Transverse colon (tissue), 4 donors: ENCODE measurements around the gene ATP2A1. TPM values are rescaled to one million over a fixed set of nuclear protein-coding genes. Genes with fewer than 3 reads are reported as not detected.

ENCODE experiments used
- DNase-seq: peaks from one replicate; pipeline ENCODE4 v3.0.0-alpha.2; 2019
- H3K27ac ChIP-seq, 4 donors: fragments of 200-600 bp; sonication (generic); 2 replicates each; pipeline ENCODE4 v1.5.1; 2016 to 2018; ENCODE audit warnings: inconsistent platforms in 4 of 4
- H3K27me3 ChIP-seq: fragments of 200-600 bp; sonication (generic); 2 replicates; pipeline ENCODE4 v1.5.1; 2017; ENCODE audit warnings: inconsistent platforms
- H3K36me3 ChIP-seq, 4 donors: fragments of 200-600 bp; sonication (generic); 2 replicates each; pipeline ENCODE4 v1.5.1; 2017 to 2019; ENCODE audit warnings: inconsistent platforms in 4 of 4
- H3K4me1 ChIP-seq, 4 donors: fragments of 200-600 bp; sonication (generic); 2 replicates each; pipeline ENCODE4 v1.5.1; 2017 to 2020; ENCODE audit warnings: inconsistent platforms in 4 of 4
- H3K4me3 ChIP-seq, 4 donors: fragments of 200-600 bp; sonication (generic); 1 replicate in 1 of 4; 2 replicates in 3 of 4; pipeline versions ENCODE4 v1.5.1 to v1.6.1; 2017 to 2019; ENCODE audit warnings: inconsistent platforms in 4 of 4
- H3K9me3 ChIP-seq, 2 donors: fragments of 200-600 bp; sonication (generic); 2 replicates each; pipeline ENCODE4 v1.5.1; 2017 to 2019; ENCODE audit warnings: inconsistent platforms in 2 of 2
- EP300 ChIP-seq: sonication (generic); formaldehyde crosslinking; IDR thresholded peaks from one replicate; pipeline ENCODE4 v1.6.1; 2017; ENCODE audit warnings: antibody characterized with exemption, low read depth
- POLR2A ChIP-seq: fragments of 450-650 bp; IDR thresholded peaks from one replicate; pipeline ENCODE4 v1.6.1; 2016; ENCODE audit warnings: antibody characterized with exemption, mild to moderate bottlenecking, moderate library complexity
- POLR2AphosphoS5 ChIP-seq, 3 donors: sonication (generic); formaldehyde crosslinking; IDR thresholded peaks; one replicate each; pipeline ENCODE4 v1.6.1; 2016; ENCODE audit warnings: antibody characterized with exemption in 3 of 3
- WGBS, 2 donors: methylation state at CpG; one replicate each; pipeline ENCODE4 v1.1.5; 2018; ENCODE audit warnings: low coverage in 1 of 2; 5-methylcytosine and 5-hydroxymethylcytosine counted together
- in situ Hi-C, 4 donors: fragments of 200-750 bp; cut with MboI; loops; one replicate each; pipeline versions ENCODE4 v1.15.0 to v1.15.1; 2017; ENCODE audit warnings: low sequenced_read_pairs in 3 of 4, low pct_ligation_motif_present in 1 of 4, low pct_unique_long_range_greater_than_20kb in 1 of 4
- intact Hi-C: fragments of 100-400 bp; cut with DNase I; formaldehyde crosslinking; loops from one replicate; pipeline ENCODE4 v1.15.1; 2023; ENCODE audit warnings: low total_unique reads
- total RNA-seq, 4 donors: library from RNA; depleted of rRNA; stranded (reverse); fragments of >200 nt; gene quantifications; one replicate each; pipeline ENCODE4 v1.1.0, GENCODE V29; 2016
- TF ChIP-seq, protein P1 (sequence below), 5 experiments: fragments of 200-600 bp in 3 of 5; fragments of 450-650 bp in 2 of 5; sonication (generic) in 3 of 5; IDR thresholded peaks; 1 replicate in 2 of 5; 2 replicates in 3 of 5; pipeline ENCODE4 v1.5.1; 2016 to 2017; ENCODE audit warnings: antibody characterized with exemption in 5 of 5, inconsistent platforms in 3 of 5, mild to moderate bottlenecking in 2 of 5, moderate library complexity in 1 of 5

Gene ATP2A1
- total RNA-seq, 4 donors from 2014 or later, result 1.1 to 3.2 (median 1.4) TPM; not detected in 1

DNA sequence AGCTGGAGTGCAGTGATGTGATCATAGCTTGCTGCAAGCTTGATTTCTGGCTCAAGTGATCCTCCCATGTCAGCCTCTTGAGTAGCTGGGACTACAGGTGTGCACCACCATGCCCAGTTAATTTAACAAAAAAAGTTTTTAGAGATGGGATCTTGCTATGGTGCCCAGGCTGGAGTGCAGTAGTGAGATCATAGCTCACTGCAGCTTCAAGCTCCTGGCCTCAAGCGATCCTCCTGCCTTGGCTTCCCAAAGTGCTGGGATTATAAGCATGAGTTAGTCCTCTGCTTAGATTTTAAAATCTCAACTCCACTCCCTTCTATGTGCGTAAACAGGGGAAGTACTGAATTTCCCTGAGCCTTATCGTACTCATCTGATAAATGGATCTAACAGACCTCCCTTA is 40.4 kb downstream of the ATP2A1 start:
- intact Hi-C loops, result no loop called here
- TF ChIP-seq, protein P1, sequence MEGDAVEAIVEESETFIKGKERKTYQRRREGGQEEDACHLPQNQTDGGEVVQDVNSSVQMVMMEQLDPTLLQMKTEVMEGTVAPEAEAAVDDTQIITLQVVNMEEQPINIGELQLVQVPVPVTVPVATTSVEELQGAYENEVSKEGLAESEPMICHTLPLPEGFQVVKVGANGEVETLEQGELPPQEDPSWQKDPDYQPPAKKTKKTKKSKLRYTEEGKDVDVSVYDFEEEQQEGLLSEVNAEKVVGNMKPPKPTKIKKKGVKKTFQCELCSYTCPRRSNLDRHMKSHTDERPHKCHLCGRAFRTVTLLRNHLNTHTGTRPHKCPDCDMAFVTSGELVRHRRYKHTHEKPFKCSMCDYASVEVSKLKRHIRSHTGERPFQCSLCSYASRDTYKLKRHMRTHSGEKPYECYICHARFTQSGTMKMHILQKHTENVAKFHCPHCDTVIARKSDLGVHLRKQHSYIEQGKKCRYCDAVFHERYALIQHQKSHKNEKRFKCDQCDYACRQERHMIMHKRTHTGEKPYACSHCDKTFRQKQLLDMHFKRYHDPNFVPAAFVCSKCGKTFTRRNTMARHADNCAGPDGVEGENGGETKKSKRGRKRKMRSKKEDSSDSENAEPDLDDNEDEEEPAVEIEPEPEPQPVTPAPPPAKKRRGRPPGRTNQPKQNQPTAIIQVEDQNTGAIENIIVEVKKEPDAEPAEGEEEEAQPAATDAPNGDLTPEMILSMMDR (IDR thresholded peaks at IDR 0.05), result no peak
- TF ChIP-seq POLR2AphosphoS5 (IDR thresholded peaks at IDR 0.05) (no peak), EP300 (no peak), POLR2A (no peak)
- H3K4me1 ChIP-seq, result peaks cover 0 to 12% (median 5%) of the 10 kb centered on the region in 4 donors
- H3K27ac ChIP-seq, result no peak overlapping the region
- 91 to 100% methylated on average over 1 to 3 of the region's 3 CpGs for WGBS, 2 donors
- H3K27me3 ChIP-seq, result no peaks in the 10 kb centered on the region
- no peak overlapping the region for H3K4me3 ChIP-seq
- peaks cover 0 to 39% (median 10%) of the 10 kb centered on the region in 4 donors for H3K36me3 ChIP-seq
- in situ Hi-C loops, result no loop called here
- no peak for DNase-seq
- H3K9me3 ChIP-seq, result no peaks in the 10 kb centered on the region

DNA sequence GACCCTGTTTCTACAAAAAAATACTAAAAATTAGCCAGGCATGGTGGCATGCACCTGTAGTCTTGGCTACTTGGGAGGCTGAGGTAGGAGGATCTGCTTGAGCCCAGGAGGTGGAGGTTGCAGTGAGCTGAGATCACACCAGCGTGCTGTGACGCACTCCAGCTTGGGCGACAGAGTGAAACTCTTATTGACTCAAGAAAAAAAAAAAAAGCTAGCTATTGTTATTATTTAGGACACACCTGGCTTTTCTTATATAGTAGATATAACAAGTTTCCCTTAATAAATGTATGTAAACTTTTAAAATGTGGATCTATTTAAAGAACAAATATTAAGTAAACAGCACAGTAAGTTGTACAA is 44.9 kb downstream of the ATP2A1 start:
- Histone ChIP-seq H3K9me3 (no peaks in the 10 kb centered on the region), H3K4me1 (peaks cover 0 to 25% (median 21%) of the 10 kb centered on the region in 4 donors), H3K27me3 (no peaks in the 10 kb centered on the region), H3K4me3 (peak overlapping the region in 2 of 4 donors; percentile 3 to 90), H3K36me3 (peaks cover 0 to 14% (median 3%) of the 10 kb centered on the region in 4 donors), H3K27ac (peak overlapping the region; percentile 94 to 99 (median 97))
- WGBS, 2 donors, result 51 to 53% methylated on average over 3 of the region's 3 CpGs
- TF ChIP-seq, protein P1 (IDR thresholded peaks at IDR 0.05), result no peak
- TF ChIP-seq POLR2AphosphoS5 (IDR thresholded peaks at IDR 0.05) (no peak), POLR2A (no peak), EP300 (no peak)
- in situ Hi-C loops, result no loop called here
- no peak for DNase-seq
- intact Hi-C loops, result no loop called here

DNA sequence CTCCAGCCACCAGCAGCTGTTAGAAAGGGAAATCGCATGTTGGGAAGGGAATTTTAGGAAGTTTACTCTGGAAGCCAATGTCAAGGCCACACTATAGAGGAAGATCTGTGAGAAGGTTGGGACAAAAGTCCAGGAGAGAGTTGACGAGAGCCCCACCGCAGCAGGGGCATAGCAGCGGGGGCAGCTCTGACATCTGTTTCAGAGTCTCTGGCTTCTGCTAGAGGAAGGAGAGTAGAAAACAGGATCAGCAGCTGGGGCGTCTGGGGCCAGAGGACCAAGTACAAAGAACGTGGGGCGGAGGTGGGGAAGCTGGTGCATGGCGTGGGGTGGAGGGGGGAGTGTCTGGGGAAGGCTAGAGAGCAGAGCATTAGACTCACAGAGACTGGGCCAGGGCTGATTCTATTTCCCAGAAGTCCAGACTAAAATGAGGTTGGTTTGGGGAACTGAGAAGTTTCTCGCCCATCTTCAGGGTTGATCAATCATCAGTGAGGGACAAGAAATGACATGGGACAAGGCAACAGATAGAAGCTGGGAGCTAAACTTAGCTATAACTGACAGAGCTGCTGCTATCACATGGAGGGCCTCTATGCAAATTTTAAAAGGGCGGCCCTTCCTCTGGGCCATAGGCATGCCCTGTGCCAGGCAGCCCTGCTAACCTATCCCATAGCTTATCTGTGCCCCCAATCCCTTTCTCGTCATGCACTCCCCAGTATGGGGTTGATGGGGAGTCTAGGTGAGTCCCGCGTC is 45.5 kb downstream of the ATP2A1 start:
- TF ChIP-seq, protein P1 (IDR thresholded peaks at IDR 0.05), result no peak
- TF ChIP-seq EP300 (no peak), POLR2AphosphoS5 (IDR thresholded peaks at IDR 0.05) (no peak), POLR2A (no peak)

DNA sequence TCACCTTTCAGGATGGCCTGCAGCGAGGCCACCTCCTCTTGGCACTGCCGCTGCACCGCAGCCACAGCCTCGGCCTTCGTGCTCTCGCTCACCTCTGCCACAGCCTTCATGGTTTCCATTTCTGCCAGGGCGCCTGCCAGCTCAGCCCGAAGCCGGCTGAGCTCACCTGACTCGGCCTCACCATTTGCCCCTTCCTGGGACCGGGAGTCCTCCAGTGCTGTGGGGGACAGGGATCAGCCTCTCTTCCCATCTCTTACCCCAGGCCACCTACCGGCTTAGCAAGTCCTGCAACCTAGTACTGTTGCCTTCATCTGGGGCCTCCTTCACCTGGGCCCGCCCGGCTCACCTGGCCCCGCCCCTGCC is 46.1 kb downstream of the ATP2A1 start:
- intact Hi-C loops (no loop called here), in situ Hi-C loops (no loop called here)
- Histone ChIP-seq H3K36me3 (peaks cover 0 to 4% (median 0%) of the 10 kb centered on the region in 4 donors), H3K4me1 (peaks cover 0 to 25% (median 21%) of the 10 kb centered on the region in 4 donors), H3K27ac (peak overlapping the region; percentile 94 to 99 (median 97)), H3K9me3 (no peaks in the 10 kb centered on the region), H3K4me3 (peak overlapping the region in 3 of 4 donors; percentile 53 to 90 (median 61)), H3K27me3 (no peaks in the 10 kb centered on the region)
- 28% methylated on average over 15 of the region's 15 CpGs; no CpG with 5 or more reads in 1 of the 2 donors for WGBS, 2 donors
- peak; percentile 47 for DNase-seq
- no peak for TF ChIP-seq EP300
- peak; percentile 46 to 50 (median 48) for TF ChIP-seq POLR2AphosphoS5 (IDR thresholded peaks at IDR 0.05)
- TF ChIP-seq POLR2A, result peak; percentile 20
- TF ChIP-seq, protein P1 (IDR thresholded peaks at IDR 0.05), result peak; percentile 19 to 76 (median 35)

More for the DNA sequence above, 45.5 kb downstream of the ATP2A1 start:
- Histone ChIP-seq H3K27me3 (no peaks in the 10 kb centered on the region), H3K9me3 (no peaks in the 10 kb centered on the region), H3K4me1 (peaks cover 0 to 25% (median 21%) of the 10 kb centered on the region in 4 donors), H3K36me3 (peaks cover 0 to 10% (median 0%) of the 10 kb centered on the region in 4 donors), H3K4me3 (peak overlapping the region in 3 of 4 donors; percentile 53 to 90 (median 61)), H3K27ac (peak overlapping the region; percentile 94 to 99 (median 97))
- in situ Hi-C loops (no loop called here), intact Hi-C loops (no loop called here)
- 21 to 37% methylated on average over 2 to 13 of the region's 13 CpGs for WGBS, 2 donors
- DNase-seq, result peak; percentile 69
